Ascending aorta (tissue), 2 donors: Measurements from ENCODE around the gene HELT. TPM values are rescaled to one million over a fixed set of nuclear protein-coding genes. Genes with fewer than 3 reads are reported as not detected.
"Not testable (repeated sequence)": the region's sequence is repeated elsewhere in the genome, so short reads cannot be mapped to it uniquely, and the experiment has no call there.

ENCODE experiments used
- DNase-seq, 2 donors: peaks; one replicate each; pipeline ENCODE4 v3.0.0-alpha.2; 2019; ENCODE audit warnings: low spot score in 2 of 2
- H3K27ac ChIP-seq, 2 donors: fragments of 200-600 bp; sonication (generic); one replicate each; pipeline ENCODE4 v1.5.1; 2016 to 2017; ENCODE audit warnings: mild to moderate bottlenecking in 1 of 2
- H3K27me3 ChIP-seq: fragments of 200-600 bp; sonication (generic); one replicate; pipeline ENCODE4 v1.5.1; 2017
- H3K36me3 ChIP-seq, 2 donors: fragments of 200-600 bp; sonication (generic); one replicate each; pipeline ENCODE4 v1.5.1; 2016
- H3K4me1 ChIP-seq, 2 donors: fragments of 200-600 bp; sonication (generic); one replicate each; pipeline ENCODE4 v1.5.1; 2016 to 2017; ENCODE audit warnings: mild to moderate bottlenecking in 1 of 2
- H3K4me3 ChIP-seq, 2 donors: fragments of 200-600 bp; sonication (generic); one replicate each; pipeline ENCODE4 v1.5.1; 2016 to 2017; ENCODE audit warnings: mild to moderate bottlenecking in 1 of 2
- H3K9me3 ChIP-seq, 2 donors: fragments of 200-600 bp; sonication (generic); one replicate each; pipeline ENCODE4 v1.5.1; 2016
- intact Hi-C: fragments of 100-400 bp; cut with DNase I; formaldehyde crosslinking; loops from one replicate; pipeline ENCODE4 v1.15.1; 2023
- total RNA-seq: library from RNA; depleted of rRNA; stranded (reverse); fragments of >200 nt; gene quantifications from one replicate; pipeline ENCODE4 v1.1.0, GENCODE V29; 2016
- TF ChIP-seq, protein P1 (sequence below), 3 experiments: fragments of 200-600 bp in 2 of 3; fragments of 450-650 bp in 1 of 3; sonication (generic) in 2 of 3; IDR thresholded peaks; one replicate each; pipeline ENCODE4 v1.5.1; 2016 to 2019; ENCODE audit warnings: antibody characterized with exemption in 3 of 3, mild to moderate bottlenecking in 1 of 3, moderate library complexity in 1 of 3

Gene HELT
- total RNA-seq, 1 donor from 2014 or later: not detected

DNA sequence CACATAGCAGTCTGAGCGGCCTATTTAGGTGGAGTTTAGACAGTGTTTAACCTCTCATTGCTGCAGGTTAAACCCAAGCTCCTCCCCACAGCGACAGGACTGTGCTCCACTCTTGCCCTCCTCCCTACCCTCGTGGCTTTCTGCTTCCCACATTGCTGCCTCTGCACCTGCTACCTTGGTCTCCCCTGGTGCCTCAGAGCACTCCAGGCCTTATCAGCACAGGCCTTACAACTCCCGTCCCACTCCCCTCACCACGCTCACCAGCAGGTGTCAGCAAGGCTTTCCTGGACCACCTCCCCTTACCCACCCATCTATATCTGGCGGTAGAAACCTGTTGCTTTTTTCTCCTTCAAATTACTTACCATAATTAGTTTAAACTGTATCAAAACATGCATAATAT lies 18.6 kb downstream of the HELT start:
- TF ChIP-seq, protein P1, sequence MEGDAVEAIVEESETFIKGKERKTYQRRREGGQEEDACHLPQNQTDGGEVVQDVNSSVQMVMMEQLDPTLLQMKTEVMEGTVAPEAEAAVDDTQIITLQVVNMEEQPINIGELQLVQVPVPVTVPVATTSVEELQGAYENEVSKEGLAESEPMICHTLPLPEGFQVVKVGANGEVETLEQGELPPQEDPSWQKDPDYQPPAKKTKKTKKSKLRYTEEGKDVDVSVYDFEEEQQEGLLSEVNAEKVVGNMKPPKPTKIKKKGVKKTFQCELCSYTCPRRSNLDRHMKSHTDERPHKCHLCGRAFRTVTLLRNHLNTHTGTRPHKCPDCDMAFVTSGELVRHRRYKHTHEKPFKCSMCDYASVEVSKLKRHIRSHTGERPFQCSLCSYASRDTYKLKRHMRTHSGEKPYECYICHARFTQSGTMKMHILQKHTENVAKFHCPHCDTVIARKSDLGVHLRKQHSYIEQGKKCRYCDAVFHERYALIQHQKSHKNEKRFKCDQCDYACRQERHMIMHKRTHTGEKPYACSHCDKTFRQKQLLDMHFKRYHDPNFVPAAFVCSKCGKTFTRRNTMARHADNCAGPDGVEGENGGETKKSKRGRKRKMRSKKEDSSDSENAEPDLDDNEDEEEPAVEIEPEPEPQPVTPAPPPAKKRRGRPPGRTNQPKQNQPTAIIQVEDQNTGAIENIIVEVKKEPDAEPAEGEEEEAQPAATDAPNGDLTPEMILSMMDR (IDR thresholded peaks at IDR 0.05): no peak
- no peaks in the 10 kb centered on the region for H3K27me3 ChIP-seq

DNA sequence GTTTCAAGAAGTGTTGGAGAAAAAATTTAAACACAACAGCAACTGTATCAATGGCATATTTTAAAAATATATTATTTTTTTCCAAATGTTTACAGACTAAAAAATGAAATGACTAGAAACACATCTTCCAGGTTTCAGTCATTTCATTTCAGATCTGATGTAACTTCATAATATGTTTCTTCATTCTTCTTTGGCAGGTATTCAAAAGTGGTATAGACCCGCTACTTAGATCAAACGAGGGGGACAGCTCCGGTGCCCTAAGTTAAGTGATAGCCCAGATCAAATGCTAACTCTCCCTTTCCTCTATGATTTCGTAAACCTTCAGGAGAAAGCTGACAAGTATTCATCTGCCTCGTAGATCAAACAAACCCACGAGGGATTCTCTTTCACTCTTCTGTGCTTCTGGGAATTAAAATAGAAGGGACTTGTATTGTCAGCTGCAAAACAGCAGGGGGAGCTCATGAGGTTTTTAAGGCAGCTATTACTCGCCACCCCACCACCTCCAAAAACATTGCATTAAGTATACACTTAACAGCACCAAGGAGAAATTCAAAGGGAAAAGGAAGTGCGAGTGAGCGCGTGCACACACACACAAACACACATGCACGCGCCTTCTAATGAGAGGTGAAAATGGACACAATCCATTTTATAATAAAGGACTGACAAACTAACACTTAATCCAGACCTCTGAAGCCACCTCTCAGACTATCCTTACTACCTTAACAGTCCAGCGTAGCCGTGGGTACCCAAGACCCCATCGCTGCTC lies 21.4 kb downstream of the HELT start:
- intact Hi-C loops: loop anchor here (1.0 to 2.0 kb wide), 3 partner anchors 55 to 144 kb away; no protein-coding TSS in a partner anchor

More for the DNA sequence above, 18.6 kb downstream of the HELT start:
- Histone ChIP-seq H3K36me3 (no peaks in the 10 kb centered on the region), H3K4me3 (no peak overlapping the region), H3K9me3 (no peaks in the 10 kb centered on the region), H3K27ac (no peak overlapping the region), H3K4me1 (peaks cover 0 to 3% of the 10 kb centered on the region in 2 donors)
- intact Hi-C loops: no loop called here
- no peak for DNase-seq

DNA sequence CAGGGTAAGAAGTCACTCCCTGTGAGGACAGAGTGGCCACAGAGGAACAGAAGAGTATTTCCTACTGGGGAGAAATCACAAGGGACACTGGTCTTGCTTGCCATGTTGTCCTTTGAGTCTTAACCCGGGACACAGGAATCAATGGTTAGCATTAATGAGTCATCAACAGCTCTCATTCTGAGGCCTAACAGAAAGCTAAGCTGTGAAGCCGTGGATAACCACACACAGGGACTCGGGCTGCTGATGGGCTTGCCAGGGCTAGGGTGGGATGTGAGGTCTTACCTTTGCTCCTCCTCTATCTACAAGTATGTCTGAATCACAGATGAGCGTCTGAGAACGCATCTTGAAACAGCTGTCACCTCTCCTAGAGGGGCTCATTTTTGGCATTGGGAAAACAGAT lies 22.2 kb downstream of the HELT start:
- Histone ChIP-seq H3K27me3 (no peaks in the 10 kb centered on the region), H3K36me3 (no peaks in the 10 kb centered on the region), H3K4me1 (peaks cover 0 to 3% of the 10 kb centered on the region in 2 donors), H3K27ac (no peak overlapping the region), H3K9me3 (no peaks in the 10 kb centered on the region), H3K4me3 (no peak overlapping the region)
- no peak for DNase-seq
- intact Hi-C loops: loop anchor here (1.0 kb wide), 1 partner anchor 143 kb away; no protein-coding TSS in a partner anchor
- TF ChIP-seq, protein P1 (IDR thresholded peaks at IDR 0.05): no peak

More for the DNA sequence above, 21.4 kb downstream of the HELT start:
- TF ChIP-seq, protein P1 (IDR thresholded peaks at IDR 0.05): peak; percentile 72 to 85 (median 74)
- H3K4me3 ChIP-seq: peak overlapping the region; percentile 27 to 37
- H3K27ac ChIP-seq: no peak overlapping the region
- H3K27me3 ChIP-seq: no peaks in the 10 kb centered on the region
- DNase-seq: peak in 1 of 2 donors; percentile 73
- H3K9me3 ChIP-seq: no peaks in the 10 kb centered on the region
- no peaks in the 10 kb centered on the region for H3K36me3 ChIP-seq
- H3K4me1 ChIP-seq: peaks cover 0 to 3% of the 10 kb centered on the region in 2 donors

DNA sequence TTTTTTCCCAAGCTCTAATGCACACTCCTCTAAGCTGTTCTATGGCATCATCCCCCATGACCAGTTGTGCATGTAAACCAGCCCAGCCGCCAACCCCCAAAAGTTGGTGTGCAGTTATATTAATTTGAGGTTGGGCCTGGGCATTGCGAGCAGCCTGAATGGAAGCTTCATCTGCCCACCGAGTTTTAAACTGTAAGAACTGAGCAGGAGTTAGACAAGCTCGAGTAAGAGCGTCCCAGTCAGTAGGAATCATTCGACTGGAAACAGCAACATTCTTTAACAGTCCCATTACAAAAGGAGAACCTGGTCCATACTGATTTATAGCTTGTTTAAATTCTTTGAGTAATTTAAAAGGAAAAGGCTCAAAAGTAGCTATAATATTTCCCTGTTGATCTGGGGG lies 32.0 kb downstream of the HELT start:
- H3K4me3 ChIP-seq, H3K27me3 ChIP-seq, H3K27ac ChIP-seq, H3K36me3 ChIP-seq, H3K4me1 ChIP-seq, H3K9me3 ChIP-seq, intact Hi-C loops, DNase-seq: not testable (repeated sequence)

DNA sequence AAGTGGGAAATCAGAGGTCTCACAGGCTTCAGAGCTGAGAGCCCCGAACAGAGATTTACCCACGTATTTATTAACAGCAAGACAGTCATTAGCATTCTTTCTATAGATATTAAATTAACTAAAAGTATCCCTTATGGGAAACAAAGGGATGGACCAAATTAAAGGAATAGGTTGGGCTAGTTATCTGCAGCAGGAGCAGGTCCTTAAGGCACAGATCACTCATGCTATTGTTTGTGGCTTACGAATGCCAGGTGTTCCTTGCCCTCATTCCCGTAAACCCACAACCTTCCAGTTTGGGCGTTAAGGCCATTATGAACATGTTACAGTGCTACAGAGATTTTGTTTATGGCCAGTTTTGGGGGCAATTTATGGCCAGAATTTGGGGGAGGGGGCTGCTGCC lies 33.0 kb downstream of the HELT start:
- H3K4me3 ChIP-seq, H3K27ac ChIP-seq, H3K9me3 ChIP-seq, intact Hi-C loops, H3K27me3 ChIP-seq, DNase-seq, H3K4me1 ChIP-seq, H3K36me3 ChIP-seq: not testable (repeated sequence)

DNA sequence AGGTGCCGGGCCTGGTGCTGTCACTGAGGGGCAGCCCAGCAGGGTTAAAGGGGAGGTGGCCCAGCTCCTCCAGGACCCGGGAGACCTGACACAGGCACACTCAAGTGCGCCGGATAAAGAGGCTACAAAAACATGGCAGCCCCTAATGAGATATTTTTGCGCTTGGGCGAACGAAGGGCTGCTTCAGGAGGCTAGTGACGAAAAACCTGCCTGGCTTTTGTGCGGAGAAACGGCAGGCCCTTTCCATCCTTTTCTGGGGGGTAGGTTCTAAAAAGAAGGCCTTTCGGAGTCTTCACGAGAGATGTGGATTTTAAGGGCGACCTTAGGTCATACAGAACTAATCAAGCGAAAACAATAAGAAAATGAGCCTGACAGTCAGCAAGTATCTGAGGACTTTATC lies 35.5 kb downstream of the HELT start:
- H3K27me3 ChIP-seq: no peaks in the 10 kb centered on the region
- H3K4me1 ChIP-seq: peaks cover 0 to 2% of the 10 kb centered on the region in 2 donors
- no peak overlapping the region for H3K4me3 ChIP-seq
- H3K9me3 ChIP-seq: no peaks in the 10 kb centered on the region
- no peak overlapping the region for H3K27ac ChIP-seq
- TF ChIP-seq, protein P1 (IDR thresholded peaks at IDR 0.05): no peak
- intact Hi-C loops: no loop called here
- no peak for DNase-seq
- H3K36me3 ChIP-seq: no peaks in the 10 kb centered on the region
